Measurements from ENCODE around the gene MYBBP1A. TPM values are rescaled to one million over a fixed set of nuclear protein-coding genes. Genes with fewer than 3 reads are reported as not detected.

The MYBBP1A gene
- total and polyA plus RNA-seq, 2 of the 8 experiments (the other 6 are each of a cell fraction or from before 2014, with no cell fraction given): 46.8 to 151 TPM

- TF ChIP-seq CHD7 (IDR thresholded peaks at IDR 0.05; ENCODE audit: insufficient replicate concordance, low read length): no peak
- peak; percentile 26 for TF ChIP-seq POLR2AphosphoS5 (IDR thresholded peaks at IDR 0.05; ENCODE audit: low read depth, low read length)
Observed at GRCh38 chr17:4537451-4538235, 17.5 kb downstream of the MYBBP1A start (continued).
